IPS-NIHi11 (cell line): Measurements from ENCODE around the gene CEACAM3.

Experiments used
- DNase-seq: peaks from one replicate; pipeline ENCODE4 v3.0.0; 2012; ENCODE audit warnings: mixed read lengths, low spot score

Gene CEACAM3

GRCh38 chr19:41792513-41793413 is 3.6 kb upstream of the CEACAM3 start:
- DNase-seq, result peak; percentile 82

GRCh38 chr19:41793414-41793727 is 3.0 kb upstream of the CEACAM3 start:
- DNase-seq, result no peak

- peak; percentile 59 for DNase-seq
Measured at GRCh38 chr19:41795031-41795461, 1.3 kb upstream of the CEACAM3 start.

GRCh38 chr19:41796901-41797300 is 514 bp downstream of the CEACAM3 start:
- no peak for DNase-seq

- DNase-seq, result no peak
Measured at GRCh38 chr19:41799444-41800000, 3.1 kb downstream of the CEACAM3 start.

- DNase-seq, result no peak
Measured at GRCh38 chr19:41801031-41801430, 4.6 kb downstream of the CEACAM3 start.

GRCh38 chr19:41801792-41802211 is 5.4 kb downstream of the CEACAM3 start:
- no peak for DNase-seq

GRCh38 chr19:41802770-41803169 is 6.4 kb downstream of the CEACAM3 start:
- DNase-seq, result no peak

GRCh38 chr19:41804336-41804735 is 7.9 kb downstream of the CEACAM3 start:
- no peak for DNase-seq

GRCh38 chr19:41807176-41807575 is 10.8 kb downstream of the CEACAM3 start:
- no peak for DNase-seq

- no peak for DNase-seq
Measured at GRCh38 chr19:41808663-41809566, 12.5 kb downstream of the CEACAM3 start.

- no peak for DNase-seq
Measured at GRCh38 chr19:41810301-41810700, 13.9 kb downstream of the CEACAM3 start.

GRCh38 chr19:41811036-41811435 is 14.6 kb downstream of the CEACAM3 start:
- DNase-seq, result no peak

- no peak for DNase-seq
Measured at GRCh38 chr19:41811981-41812380, 15.6 kb downstream of the CEACAM3 start.

GRCh38 chr19:41813911-41814310 is 17.5 kb downstream of the CEACAM3 start:
- DNase-seq, result no peak

- DNase-seq, result no peak
Measured at GRCh38 chr19:41815301-41815700, 18.9 kb downstream of the CEACAM3 start.

- no peak for DNase-seq
Measured at GRCh38 chr19:41816761-41817160, 20.4 kb downstream of the CEACAM3 start.

GRCh38 chr19:41821003-41821735 is 24.8 kb downstream of the CEACAM3 start:
- DNase-seq, result peak; percentile 77

- DNase-seq, result no peak
Measured at GRCh38 chr19:41837981-41838708, 41.8 kb downstream of the CEACAM3 start.

- DNase-seq, result no peak
Measured at GRCh38 chr19:41839211-41839610, 42.8 kb downstream of the CEACAM3 start.

GRCh38 chr19:41843371-41843770 is 47.0 kb downstream of the CEACAM3 start:
- no peak for DNase-seq
